Mesodermal cell (in vitro differentiated cells): ENCODE measurements around the gene PGAM5.

Source experiments
- H3K27ac ChIP-seq: 2 replicates; pipeline ENCODE4 v1.7.0; 2013; ENCODE audit warnings: mild to moderate bottlenecking, low read depth, low read length, moderate library complexity; ENCODE audit not compliant: severe bottlenecking
- H3K36me3 ChIP-seq: 2 replicates; pipeline ENCODE4 v1.7.1; 2013; ENCODE audit warnings: mild to moderate bottlenecking, low read length, moderate library complexity; ENCODE audit not compliant: control insufficient read depth, insufficient read depth
- H3K4me1 ChIP-seq: one replicate; pipeline ENCODE4 v1.7.1; 2013; ENCODE audit warnings: mild to moderate bottlenecking, low read length; ENCODE audit not compliant: insufficient read depth, control insufficient read depth, poor library complexity, severe bottlenecking
- H3K4me3 ChIP-seq: 2 replicates; pipeline ENCODE4 v1.7.0; 2013; ENCODE audit warnings: low read length, control low read depth, mild to moderate bottlenecking; ENCODE audit not compliant: insufficient read depth, poor library complexity, severe bottlenecking; ENCODE audit errors: extremely low read depth
- H3K9me3 ChIP-seq: 2 replicates; pipeline ENCODE4 v1.7.1; 2013; ENCODE audit warnings: mild to moderate bottlenecking, low read length, moderate library complexity; ENCODE audit not compliant: control insufficient read depth
- WGBS, 2 experiments: methylation state at CpG; one replicate each; pipeline ENCODE4 v1.1.5; 2013; ENCODE audit warnings: missing lambda C conversion rate in 2 of 2; ENCODE audit not compliant: insufficient coverage in 2 of 2; 5-methylcytosine and 5-hydroxymethylcytosine counted together

Gene PGAM5

GRCh38 chr12:132672116-132672515 is 38.5 kb upstream of the PGAM5 start:
- WGBS, 2 experiments, result 90 to 91% methylated on average over 10 to 13 of the region's 16 CpGs
- no peak overlapping the region for H3K27ac ChIP-seq
- H3K36me3 ChIP-seq, result peaks cover 95% of the 10 kb centered on the region
- H3K4me3 ChIP-seq, result no peak overlapping the region
- no peaks in the 10 kb centered on the region for H3K4me1 ChIP-seq
- H3K9me3 ChIP-seq, result no peaks in the 10 kb centered on the region

GRCh38 chr12:132672678-132673077 is 38.0 kb upstream of the PGAM5 start:
- Histone ChIP-seq H3K4me3 (no peak overlapping the region), H3K4me1 (no peaks in the 10 kb centered on the region), H3K27ac (no peak overlapping the region), H3K36me3 (peaks cover 95% of the 10 kb centered on the region), H3K9me3 (no peaks in the 10 kb centered on the region)
- 96 to 99% methylated on average over 11 of the region's 12 CpGs for WGBS, 2 experiments

GRCh38 chr12:132673288-132674179 is 37.1 kb upstream of the PGAM5 start:
- Histone ChIP-seq H3K36me3 (peaks cover 95% of the 10 kb centered on the region), H3K4me1 (no peaks in the 10 kb centered on the region), H3K9me3 (no peaks in the 10 kb centered on the region), H3K27ac (no peak overlapping the region), H3K4me3 (no peak overlapping the region)
- WGBS, 2 experiments, result 94 to 96% methylated on average over 21 to 22 of the region's 27 CpGs

- no peaks in the 10 kb centered on the region for H3K9me3 ChIP-seq
- H3K27ac ChIP-seq, result no peak overlapping the region
- H3K36me3 ChIP-seq, result peaks cover 94% of the 10 kb centered on the region
- WGBS, 2 experiments, result 87 to 92% methylated on average over 3 to 5 of the region's 5 CpGs
- no peak overlapping the region for H3K4me3 ChIP-seq
- H3K4me1 ChIP-seq, result no peaks in the 10 kb centered on the region
Measured at GRCh38 chr12:132674561-132674960, 36.1 kb upstream of the PGAM5 start.

GRCh38 chr12:132675757-132676432 is 34.7 kb upstream of the PGAM5 start:
- no peaks in the 10 kb centered on the region for H3K4me1 ChIP-seq
- WGBS, 2 experiments, result 96 to 98% methylated on average over 10 to 11 of the region's 14 CpGs
- H3K36me3 ChIP-seq, result peaks cover 91% of the 10 kb centered on the region
- no peaks in the 10 kb centered on the region for H3K9me3 ChIP-seq
- H3K4me3 ChIP-seq, result no peak overlapping the region
- H3K27ac ChIP-seq, result no peak overlapping the region

GRCh38 chr12:132677492-132677891 is 33.1 kb upstream of the PGAM5 start:
- 95 to 100% methylated on average over 5 to 9 of the region's 9 CpGs for WGBS, 2 experiments

GRCh38 chr12:132685400-132685799 is 25.2 kb upstream of the PGAM5 start:
- WGBS, 2 experiments, result 75 to 78% methylated on average over 4 to 5 of the region's 5 CpGs
- H3K9me3 ChIP-seq, result no peaks in the 10 kb centered on the region
- no peak overlapping the region for H3K4me3 ChIP-seq
- peaks cover 6% of the 10 kb centered on the region for H3K4me1 ChIP-seq
- H3K27ac ChIP-seq, result no peak overlapping the region
- peaks cover 17% of the 10 kb centered on the region for H3K36me3 ChIP-seq

More at GRCh38 chr12:132677492-132677891, 33.1 kb upstream of the PGAM5 start:
- Histone ChIP-seq H3K27ac (no peak overlapping the region), H3K4me1 (no peaks in the 10 kb centered on the region), H3K36me3 (peaks cover 78% of the 10 kb centered on the region), H3K9me3 (no peaks in the 10 kb centered on the region), H3K4me3 (no peak overlapping the region)

GRCh38 chr12:132686825-132687210 is 23.8 kb upstream of the PGAM5 start:
- WGBS, 2 experiments, result 0 to 1% methylated on average over 38 to 48 of the region's 55 CpGs
- H3K4me1 ChIP-seq, result peaks cover 6% of the 10 kb centered on the region
- H3K27ac ChIP-seq, result peak overlapping the region; percentile 72
- H3K36me3 ChIP-seq, result peaks cover 26% of the 10 kb centered on the region
- H3K9me3 ChIP-seq, result no peaks in the 10 kb centered on the region
- peak overlapping the region; percentile 58 for H3K4me3 ChIP-seq

- peaks cover 26% of the 10 kb centered on the region for H3K36me3 ChIP-seq
- no peaks in the 10 kb centered on the region for H3K9me3 ChIP-seq
- 0% methylated on average over 61 to 116 of the region's 134 CpGs for WGBS, 2 experiments
- peak within 1 kb of the TSS; percentile 58 for H3K4me3 ChIP-seq
- H3K4me1 ChIP-seq, result peaks cover 6% of the 10 kb centered on the region
- peak within 1 kb of the TSS; percentile 72 for H3K27ac ChIP-seq
Measured at GRCh38 chr12:132687211-132688164, 23.2 kb upstream of the PGAM5 start, which contains the start of the genes POLE and PXMP2. POLE (minus strand) TSS chr12:132687342; CDS start chr12:132687315, 27 bp downstream. PXMP2 (plus strand) TSS chr12:132687587; CDS start chr12:132687671, 84 bp downstream.

GRCh38 chr12:132689227-132689626 is 21.4 kb upstream of the PGAM5 start:
- Histone ChIP-seq H3K36me3 (peaks cover 26% of the 10 kb centered on the region), H3K27ac (no peak overlapping the region), H3K4me3 (peak overlapping the region; percentile 26), H3K4me1 (peaks cover 6% of the 10 kb centered on the region), H3K9me3 (no peaks in the 10 kb centered on the region)
- 47 to 52% methylated on average over 18 of the region's 18 CpGs for WGBS, 2 experiments
